Gastrocnemius medialis (tissue), 4 donors: ENCODE data around the gene POLR1F. TPM values are rescaled to one million over a fixed set of nuclear protein-coding genes. Genes with fewer than 3 reads are reported as not detected.

Experiments used
- ATAC-seq, 2 donors: fragments of 150-250 bp; one replicate each; pipeline ENCODE4 v1.9.1; 2016
- DNase-seq, 2 donors: peaks; one replicate each; pipeline ENCODE4 v3.0.0-alpha.2; 2019
- H3K27ac ChIP-seq, 4 donors: fragments of 200-600 bp; sonication (generic); 1 replicate in 1 of 4; 2 replicates in 3 of 4; pipeline ENCODE4 v1.5.1; 2016 to 2018; ENCODE audit warnings: mild to moderate bottlenecking in 2 of 4, moderate library complexity in 1 of 4
- H3K27me3 ChIP-seq, 3 donors: fragments of 200-600 bp; sonication (generic) in 2 of 3; 1 replicate in 1 of 3; 2 replicates in 2 of 3; pipeline versions ENCODE4 v1.5.1 to v1.6.0; 2016 to 2019; ENCODE audit warnings: mild to moderate bottlenecking in 1 of 3, moderate library complexity in 1 of 3
- H3K36me3 ChIP-seq, 2 donors: fragments of 200-600 bp; sonication (generic) in 1 of 2; one replicate each; pipeline ENCODE4 v1.5.1; 2017 to 2018
- H3K4me1 ChIP-seq, 2 donors: fragments of 200-600 bp; sonication (generic) in 1 of 2; one replicate each; pipeline ENCODE4 v1.5.1; 2016 to 2017; ENCODE audit warnings: mild to moderate bottlenecking in 2 of 2
- H3K4me3 ChIP-seq, 4 donors: fragments of 200-600 bp; sonication (generic) in 3 of 4; 1 replicate in 1 of 4; 2 replicates in 3 of 4; pipeline ENCODE4 v1.5.1; 2016 to 2019; ENCODE audit warnings: mild to moderate bottlenecking in 2 of 4
- H3K9me3 ChIP-seq, 3 donors: fragments of 200-600 bp; sonication (generic) in 2 of 3; 1 replicate in 1 of 3; 2 replicates in 2 of 3; pipeline ENCODE4 v1.5.1; 2016 to 2019
- POLR2A ChIP-seq, 2 donors: fragments of 450-650 bp; IDR thresholded peaks; one replicate each; pipeline ENCODE4 v1.6.1; 2017; ENCODE audit warnings: antibody characterized with exemption in 2 of 2, mild to moderate bottlenecking in 2 of 2, moderate library complexity in 2 of 2
- in situ Hi-C, 4 donors: fragments of 200-750 bp; cut with MboI; loops; one replicate each; pipeline versions ENCODE4 v1.15.0 to v1.8.0; 2017; ENCODE audit warnings: low sequenced_read_pairs in 4 of 4
- intact Hi-C: fragments of 100-400 bp; cut with DNase I; formaldehyde crosslinking; loops from one replicate; pipeline ENCODE4 v1.15.1; 2023; ENCODE audit warnings: low total_unique reads
- total RNA-seq, 4 donors: library from RNA; depleted of rRNA; stranded (reverse); fragments of >200 nt; gene quantifications; one replicate each; pipeline versions ENCODE4 v1.1.0 to v1.2.3, GENCODE V29; 2016
- TF ChIP-seq, protein P1 (sequence below), 5 experiments: fragments of 450-650 bp in 3 of 5; fragments of 200-600 bp in 2 of 5; sonication (generic) in 2 of 5; IDR thresholded peaks in 4 of 5; conservative IDR thresholded peaks in 1 of 5; 1 replicate in 4 of 5; 2 replicates in 1 of 5; pipeline ENCODE4 v1.5.1; 2016 to 2019; ENCODE audit warnings: antibody characterized with exemption in 5 of 5, mild to moderate bottlenecking in 3 of 5, moderate library complexity in 3 of 5

The POLR1F gene, protein sequence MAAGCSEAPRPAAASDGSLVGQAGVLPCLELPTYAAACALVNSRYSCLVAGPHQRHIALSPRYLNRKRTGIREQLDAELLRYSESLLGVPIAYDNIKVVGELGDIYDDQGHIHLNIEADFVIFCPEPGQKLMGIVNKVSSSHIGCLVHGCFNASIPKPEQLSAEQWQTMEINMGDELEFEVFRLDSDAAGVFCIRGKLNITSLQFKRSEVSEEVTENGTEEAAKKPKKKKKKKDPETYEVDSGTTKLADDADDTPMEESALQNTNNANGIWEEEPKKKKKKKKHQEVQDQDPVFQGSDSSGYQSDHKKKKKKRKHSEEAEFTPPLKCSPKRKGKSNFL
- 10 to 100 TPM in 1 of 4 donors, 1 to 10 TPM in 3; 8.0 to 18.0 (median 9.2) TPM for total RNA-seq

DNA sequence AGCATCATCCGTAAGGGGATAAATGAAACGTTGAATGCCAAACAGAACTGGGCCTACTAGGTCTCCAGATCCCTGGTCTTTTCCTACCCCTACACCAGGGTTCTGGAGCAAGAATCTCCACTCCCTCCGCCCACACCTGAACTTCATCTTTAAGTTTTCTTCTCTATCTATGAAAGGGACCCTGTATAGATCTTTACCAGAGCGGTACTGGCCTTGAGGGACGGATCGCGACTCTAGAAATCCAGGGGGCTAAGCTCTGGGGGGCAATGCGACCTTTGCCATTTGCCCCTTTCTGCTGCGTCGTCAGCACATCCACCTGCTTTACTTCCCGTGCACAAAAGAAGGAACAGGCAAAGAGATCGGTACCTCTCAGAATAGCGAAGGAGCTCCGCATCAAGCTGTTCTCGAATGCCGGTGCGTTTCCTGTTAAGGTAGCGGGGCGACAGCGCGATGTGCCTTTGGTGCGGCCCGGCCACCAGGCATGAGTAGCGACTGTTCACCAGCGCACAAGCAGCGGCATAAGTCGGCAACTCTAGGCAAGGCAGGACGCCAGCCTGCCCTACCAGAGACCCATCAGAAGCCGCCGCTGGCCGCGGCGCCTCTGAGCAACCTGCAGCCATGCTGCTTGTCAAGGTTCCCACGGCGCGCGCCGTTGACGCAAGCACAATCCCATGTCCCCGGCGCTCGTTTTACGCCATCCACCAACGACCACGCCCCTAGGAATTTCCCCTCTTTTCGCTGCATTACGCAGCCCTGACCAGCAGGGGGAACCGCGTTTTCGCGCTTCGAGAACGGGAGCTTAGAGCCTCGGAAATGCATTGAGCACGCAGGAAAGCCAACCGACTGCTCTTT is at the start of gene POLR1F:
POLR1F (minus strand) TSS at position 641 of the 852 bp plus-strand sequence; CDS start at position 620, 21 bp downstream.
- Histone ChIP-seq H3K9me3 (no peaks in the 10 kb centered on the region), H3K27ac (peak within 1 kb of the TSS; percentile 72 to 81 (median 80)), H3K27me3 (no peaks in the 10 kb centered on the region), H3K4me1 (peaks cover 5 to 21% of the 10 kb centered on the region in 2 donors), H3K36me3 (peaks cover 0 to under 1% of the 10 kb centered on the region in 2 donors), H3K4me3 (peak within 1 kb of the TSS; percentile 78 to 93 (median 85))
- intact Hi-C loops (loop anchor here (2.0 kb wide), 1 partner anchor 890 kb away; no protein-coding TSS in a partner anchor), in situ Hi-C loops (no loop called here)
- TF ChIP-seq, protein P1, sequence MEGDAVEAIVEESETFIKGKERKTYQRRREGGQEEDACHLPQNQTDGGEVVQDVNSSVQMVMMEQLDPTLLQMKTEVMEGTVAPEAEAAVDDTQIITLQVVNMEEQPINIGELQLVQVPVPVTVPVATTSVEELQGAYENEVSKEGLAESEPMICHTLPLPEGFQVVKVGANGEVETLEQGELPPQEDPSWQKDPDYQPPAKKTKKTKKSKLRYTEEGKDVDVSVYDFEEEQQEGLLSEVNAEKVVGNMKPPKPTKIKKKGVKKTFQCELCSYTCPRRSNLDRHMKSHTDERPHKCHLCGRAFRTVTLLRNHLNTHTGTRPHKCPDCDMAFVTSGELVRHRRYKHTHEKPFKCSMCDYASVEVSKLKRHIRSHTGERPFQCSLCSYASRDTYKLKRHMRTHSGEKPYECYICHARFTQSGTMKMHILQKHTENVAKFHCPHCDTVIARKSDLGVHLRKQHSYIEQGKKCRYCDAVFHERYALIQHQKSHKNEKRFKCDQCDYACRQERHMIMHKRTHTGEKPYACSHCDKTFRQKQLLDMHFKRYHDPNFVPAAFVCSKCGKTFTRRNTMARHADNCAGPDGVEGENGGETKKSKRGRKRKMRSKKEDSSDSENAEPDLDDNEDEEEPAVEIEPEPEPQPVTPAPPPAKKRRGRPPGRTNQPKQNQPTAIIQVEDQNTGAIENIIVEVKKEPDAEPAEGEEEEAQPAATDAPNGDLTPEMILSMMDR (IDR thresholded peaks at IDR 0.05 in 4 of 5, conservative IDR thresholded peaks at IDR 0.05 in 1 of 5): peak; percentile 82 to 93 (median 84)
- TF ChIP-seq POLR2A (IDR thresholded peaks at IDR 0.05): peak; percentile 71 to 82
- DNase-seq (peak; percentile 80 to 90), ATAC-seq (peak; percentile 94 to 96)

DNA sequence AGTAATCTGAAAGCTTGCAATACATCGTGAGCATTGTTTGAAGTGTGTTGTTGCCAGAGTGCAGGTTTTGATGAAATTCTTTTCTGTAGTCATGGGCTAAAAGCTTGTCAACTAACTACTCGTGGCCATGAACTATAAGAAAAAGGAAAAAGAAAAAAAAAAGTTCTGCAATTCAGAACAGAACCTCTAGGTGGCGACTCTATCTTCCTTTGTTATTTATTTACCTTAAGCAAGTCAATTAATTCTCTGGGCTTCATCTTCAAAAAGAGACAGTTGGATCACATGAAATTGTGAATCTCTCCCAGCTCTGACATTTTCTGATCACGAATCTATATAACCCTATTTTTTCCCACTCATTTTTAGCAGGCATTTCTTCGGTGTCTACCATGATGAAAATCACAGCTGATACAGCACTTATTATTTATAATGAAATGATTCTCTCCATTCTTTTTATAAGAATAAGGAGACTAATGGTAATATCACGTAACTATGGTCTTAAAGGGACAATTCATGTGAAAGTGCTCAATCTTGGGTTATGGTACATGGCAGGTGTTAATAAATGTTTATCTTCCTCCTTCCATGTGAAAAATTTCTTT is 45.8 kb upstream of the POLR1F start:
- in situ Hi-C loops: no loop called here

DNA sequence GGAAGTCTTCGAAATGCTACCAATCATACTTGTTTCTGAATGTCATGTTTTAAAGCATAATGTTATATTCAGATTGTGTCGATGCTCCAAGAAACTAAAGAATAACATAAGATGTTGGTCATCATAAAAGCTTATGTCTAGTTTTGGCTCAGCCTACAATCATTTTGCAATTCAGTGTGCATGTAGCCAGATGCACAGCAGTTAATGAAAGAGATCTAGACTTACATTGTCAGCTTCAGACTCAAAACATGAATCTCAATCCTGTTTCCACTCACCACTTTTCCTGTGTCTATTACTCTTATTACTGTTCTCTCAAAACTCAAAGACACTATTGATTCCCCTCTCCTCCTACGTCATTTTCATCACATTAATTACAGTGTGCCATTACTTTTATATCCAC is 43.2 kb upstream of the POLR1F start:
- no peak for TF ChIP-seq POLR2A (IDR thresholded peaks at IDR 0.05)
- TF ChIP-seq, protein P1 (IDR thresholded peaks at IDR 0.05 in 4 of 5, conservative IDR thresholded peaks at IDR 0.05 in 1 of 5): no peak
- ATAC-seq (no peak), DNase-seq (no peak)
- Histone ChIP-seq H3K36me3 (no peaks in the 10 kb centered on the region), H3K4me1 (no peaks in the 10 kb centered on the region), H3K27me3 (no peaks in the 10 kb centered on the region), H3K27ac (no peak overlapping the region), H3K9me3 (no peaks in the 10 kb centered on the region), H3K4me3 (no peak overlapping the region)
- intact Hi-C loops (no loop called here), in situ Hi-C loops (no loop called here)

More for the DNA sequence above, 45.8 kb upstream of the POLR1F start:
- H3K4me3 ChIP-seq: no peak overlapping the region
- no peaks in the 10 kb centered on the region for H3K27me3 ChIP-seq
- no peak for DNase-seq
- TF ChIP-seq, protein P1 (IDR thresholded peaks at IDR 0.05 in 4 of 5, conservative IDR thresholded peaks at IDR 0.05 in 1 of 5): peak in 3 of 5 experiments; percentile 12 to 56 (median 55)
- TF ChIP-seq POLR2A (IDR thresholded peaks at IDR 0.05): no peak
- H3K36me3 ChIP-seq: no peaks in the 10 kb centered on the region
- H3K4me1 ChIP-seq: no peaks in the 10 kb centered on the region
- intact Hi-C loops: no loop called here
- no peak for ATAC-seq
- no peak overlapping the region for H3K27ac ChIP-seq
- no peaks in the 10 kb centered on the region for H3K9me3 ChIP-seq

DNA sequence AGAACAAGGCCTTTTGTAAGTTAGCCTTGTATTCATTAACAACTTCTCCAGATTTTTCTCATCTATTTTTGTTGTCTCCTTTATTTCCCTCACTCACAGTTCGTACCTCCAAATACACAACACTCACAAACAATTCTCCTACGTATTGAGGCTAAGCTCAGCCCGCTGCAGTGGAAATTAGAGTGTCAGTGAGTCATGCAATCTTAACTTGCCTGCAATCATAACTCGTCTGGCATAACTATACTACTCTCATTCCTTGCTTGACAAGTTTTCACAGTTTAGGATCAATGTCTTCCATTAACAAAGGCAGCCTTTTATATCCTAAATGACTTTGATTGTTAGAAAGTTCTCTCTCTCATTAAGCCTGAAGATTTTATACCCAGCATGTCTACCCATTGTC is 40.8 kb upstream of the POLR1F start:
- Histone ChIP-seq H3K9me3 (no peaks in the 10 kb centered on the region), H3K27me3 (no peaks in the 10 kb centered on the region), H3K4me1 (no peaks in the 10 kb centered on the region), H3K4me3 (no peak overlapping the region), H3K36me3 (no peaks in the 10 kb centered on the region), H3K27ac (no peak overlapping the region)
- in situ Hi-C loops: no loop called here
- intact Hi-C loops: loop anchor here (10.0 kb wide), 1 partner anchor 845 kb away; no protein-coding TSS in a partner anchor
- ATAC-seq (no peak), DNase-seq (no peak)
- TF ChIP-seq, protein P1 (IDR thresholded peaks at IDR 0.05 in 4 of 5, conservative IDR thresholded peaks at IDR 0.05 in 1 of 5): no peak
- no peak for TF ChIP-seq POLR2A (IDR thresholded peaks at IDR 0.05)
